ENCODE results near the gene PSMC5. TPM values are rescaled to one million over a fixed set of nuclear protein-coding genes. Genes with fewer than 3 reads are reported as not detected.
"Not testable (repeated sequence)": the region's sequence is repeated elsewhere in the genome, so short reads cannot be mapped to it uniquely, and the experiment has no call there.

Gene PSMC5
- polyA plus RNA-seq, 4 donors = 179 to 189 (median 184) TPM

DNA sequence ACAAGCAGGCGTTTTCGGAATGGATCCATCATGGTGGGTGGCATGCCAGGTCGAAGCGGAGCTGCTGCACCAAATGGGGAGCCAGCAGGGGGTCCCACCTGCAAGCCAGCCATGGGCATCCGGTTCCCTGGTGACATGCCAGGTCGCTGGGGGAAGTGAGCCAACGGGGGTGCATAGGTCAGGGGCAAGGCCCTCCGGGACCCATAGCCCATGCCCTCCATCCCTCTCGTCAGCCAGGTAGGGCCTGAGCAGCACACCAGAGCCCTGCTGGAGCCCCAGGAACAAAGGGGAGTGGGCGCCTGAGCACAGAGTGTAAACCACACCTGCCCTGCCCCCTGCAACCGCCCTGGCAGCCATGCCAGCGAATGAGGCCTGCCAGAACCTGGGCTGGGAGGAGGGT is 10.2 kb downstream of the PSMC5 start:
- DNase-seq (ENCODE audit: low read depth in 4 of 4, low spot score in 3 of 4) = no peak

DNA sequence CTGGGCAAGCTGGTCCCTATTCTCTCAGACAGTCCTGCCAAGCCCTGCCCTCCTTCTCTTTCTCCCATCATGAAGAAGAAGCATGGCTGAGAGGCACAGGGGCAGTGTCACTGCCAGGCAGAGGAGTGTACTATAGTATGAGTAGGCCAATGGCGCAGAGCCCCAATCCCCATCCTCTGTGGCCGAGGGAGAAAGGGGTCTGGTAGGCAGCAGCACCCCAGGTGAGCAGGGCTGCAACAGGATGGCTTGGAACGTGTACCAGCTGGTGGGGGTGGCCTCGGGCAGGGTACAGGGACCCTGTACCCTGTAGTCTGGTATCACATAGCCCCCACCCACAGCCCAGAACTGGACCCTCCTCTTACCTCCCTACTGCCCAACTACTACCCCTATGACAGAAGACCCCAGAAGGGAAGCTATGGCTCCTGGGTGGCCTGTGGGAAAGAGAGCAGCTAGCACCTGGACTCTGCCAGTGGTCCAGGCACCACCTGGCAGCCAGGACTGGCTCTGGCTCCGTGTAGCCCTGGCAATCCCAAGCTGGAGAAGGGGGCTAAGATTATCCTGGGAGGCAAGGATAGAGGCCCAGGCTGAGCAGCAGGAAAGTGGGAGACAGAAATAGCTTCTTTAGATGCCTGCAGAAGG is 10.8 kb downstream of the PSMC5 start:
- DNase-seq (ENCODE audit: low read depth in 4 of 4, low spot score in 3 of 4) = no peak

- peak in 1 of 4 donors; percentile 35 for DNase-seq (ENCODE audit: low read depth in 4 of 4, low spot score in 3 of 4)
Observed at GRCh38 chr17:63838631-63839171, 11.5 kb downstream of the PSMC5 start.

DNA sequence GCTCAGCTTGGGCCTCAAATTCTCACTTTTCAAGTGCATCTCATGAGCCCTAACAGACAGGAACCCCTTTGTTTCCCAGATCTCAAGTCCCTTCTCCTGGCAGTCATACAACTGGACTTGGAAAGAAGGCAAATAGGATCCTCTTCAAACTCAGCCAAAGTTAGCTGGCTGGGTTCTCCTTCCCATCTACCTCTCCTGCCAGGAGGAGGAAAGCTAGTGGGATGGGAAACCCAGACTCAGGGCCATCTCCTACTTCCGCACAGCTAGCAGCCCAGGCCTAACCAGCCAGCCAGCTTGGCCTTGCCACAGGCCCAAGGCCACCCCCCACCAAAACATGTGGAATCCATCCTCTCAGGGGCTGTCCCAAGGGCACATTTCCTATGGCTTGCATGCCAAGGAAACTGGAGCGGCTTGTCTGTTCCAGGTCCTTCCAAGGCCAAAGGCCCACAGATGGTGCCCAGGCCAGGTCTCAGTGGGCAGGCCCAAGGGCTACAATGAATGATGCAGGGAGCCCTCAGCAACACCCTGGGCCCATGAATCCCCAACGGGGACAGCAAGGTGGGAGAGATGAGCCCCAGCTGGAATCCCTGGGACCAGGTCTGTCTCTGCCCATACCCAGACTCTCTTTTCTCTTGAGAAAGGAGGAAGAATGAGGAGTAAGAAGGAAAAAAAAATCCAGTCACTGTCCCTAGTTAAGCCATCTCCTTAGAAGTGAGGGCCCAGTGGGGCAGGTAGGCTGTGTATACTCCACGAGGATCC is 13.5 kb downstream of the PSMC5 start:
- no peak for DNase-seq (ENCODE audit: low read depth in 4 of 4, low spot score in 3 of 4)

DNA sequence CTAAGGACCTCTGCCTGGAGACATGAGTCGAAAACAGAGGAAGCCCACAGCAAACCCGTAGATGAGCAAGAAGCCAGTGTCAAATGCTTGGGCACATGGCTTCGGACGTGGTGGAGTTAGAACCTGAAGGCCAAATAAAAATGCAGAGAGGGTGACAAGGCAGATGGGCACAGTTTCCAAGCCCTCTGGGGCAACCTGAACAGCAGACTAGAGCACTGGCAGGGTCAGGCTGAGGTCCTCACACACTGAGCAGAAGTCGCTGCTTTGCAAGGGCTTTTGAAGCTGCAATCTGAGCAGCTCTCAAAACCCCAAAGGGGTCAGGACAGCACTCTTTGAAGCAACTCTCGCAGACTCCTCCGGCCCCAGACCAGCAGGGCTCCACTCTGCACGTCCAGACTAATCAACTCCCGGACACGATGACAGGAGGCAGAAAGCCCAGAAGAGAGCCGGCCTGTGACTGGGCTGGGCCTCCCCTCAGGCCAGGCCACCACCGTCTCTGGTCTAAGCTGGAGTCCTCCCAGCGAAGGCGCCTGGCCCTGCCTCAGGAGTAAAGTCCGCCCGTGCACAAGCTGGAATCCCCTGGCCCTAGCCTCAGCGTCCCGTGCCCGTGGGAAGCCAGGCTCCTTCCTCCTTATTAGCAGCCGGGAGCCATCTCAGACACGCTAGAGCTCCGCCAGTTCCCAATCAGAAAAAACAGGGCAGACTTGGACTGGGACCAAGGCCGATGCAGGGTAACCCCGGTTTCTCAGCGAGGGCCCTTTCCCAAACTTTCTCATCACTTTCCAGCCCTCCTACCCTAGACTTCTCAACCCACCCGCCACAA is 14.3 kb downstream of the PSMC5 start:
- peak in 1 of 4 donors; percentile 16 for DNase-seq (ENCODE audit: low read depth in 4 of 4, low spot score in 3 of 4)

- no peak for DNase-seq (ENCODE audit: low read depth in 4 of 4, low spot score in 3 of 4)
Observed at GRCh38 chr17:63842173-63842539, 14.9 kb downstream of the PSMC5 start.

GRCh38 chr17:63842540-63843386 is 15.5 kb downstream of the PSMC5 start, which contains the start of gene SMARCD2:
TSS of gene SMARCD2 (minus strand) at chr17:63842685. CDS start at chr17:63842674, 11 bp downstream.
- DNase-seq (ENCODE audit: low read depth in 4 of 4, low spot score in 3 of 4) = peak; percentile 94 to 98 (median 97)

GRCh38 chr17:63843387-63843888 is 16.2 kb downstream of the PSMC5 start:
- DNase-seq (ENCODE audit: low read depth in 4 of 4, low spot score in 3 of 4) = peak in 1 of 4 donors; percentile 16

GRCh38 chr17:63843910-63844677 is 16.9 kb downstream of the PSMC5 start:
- DNase-seq (ENCODE audit: low read depth in 4 of 4, low spot score in 3 of 4) = no peak

DNA sequence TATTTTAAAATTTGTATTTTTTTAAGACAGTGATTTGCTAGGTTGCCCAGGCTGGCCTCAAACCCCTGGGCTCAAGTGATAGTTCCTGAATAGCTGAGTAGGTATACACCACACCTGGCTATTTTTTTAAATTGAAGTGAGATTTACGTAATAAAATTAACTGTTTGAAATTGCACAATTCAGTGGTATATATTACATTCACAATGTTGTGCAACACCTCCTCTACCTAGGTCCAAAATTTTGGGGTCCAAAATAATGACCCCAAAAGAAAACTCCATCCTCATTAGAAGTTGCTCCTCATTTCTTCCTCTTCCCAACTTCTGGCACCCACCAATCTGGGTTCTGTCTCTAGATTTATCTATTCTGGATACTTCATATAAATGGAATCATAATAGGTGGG is 18.3 kb downstream of the PSMC5 start:
- DNase-seq (ENCODE audit: low read depth in 4 of 4, low spot score in 3 of 4) = no peak

DNA sequence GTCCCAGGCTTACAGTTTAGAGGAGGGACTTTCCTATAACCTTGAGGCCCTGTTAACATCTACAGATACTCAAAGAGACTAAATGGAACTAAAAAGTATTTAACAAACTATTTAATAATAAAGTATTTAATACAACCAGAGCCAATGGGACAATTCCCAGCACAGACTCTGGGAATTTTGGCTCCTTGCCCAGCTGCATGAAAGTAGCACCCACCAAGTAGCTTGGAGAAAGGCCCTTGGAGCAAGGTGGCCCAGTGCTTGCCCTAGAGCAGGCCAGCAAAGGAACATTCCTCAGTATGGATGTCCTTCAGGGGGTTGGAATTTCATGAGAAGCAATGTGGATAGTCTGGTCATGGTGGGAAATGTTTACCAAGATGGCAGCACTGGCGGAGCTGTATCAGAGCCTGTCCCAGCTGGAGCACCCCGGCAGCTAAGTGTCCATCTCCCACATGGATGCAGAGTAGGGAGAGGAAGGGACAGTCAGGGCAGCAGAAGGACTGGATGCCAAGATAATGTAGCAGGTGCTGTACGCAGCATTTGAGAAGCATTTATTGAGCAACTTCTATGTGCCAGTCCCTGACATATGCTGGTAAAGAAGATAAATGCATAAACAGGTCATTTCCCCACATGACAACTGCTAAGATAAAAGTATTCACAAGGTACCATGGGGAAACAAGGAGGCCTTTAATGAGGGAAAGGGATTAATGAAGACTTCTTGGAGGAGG is 20.5 kb downstream of the PSMC5 start:
- DNase-seq (ENCODE audit: low read depth in 4 of 4, low spot score in 3 of 4) = no peak

DNA sequence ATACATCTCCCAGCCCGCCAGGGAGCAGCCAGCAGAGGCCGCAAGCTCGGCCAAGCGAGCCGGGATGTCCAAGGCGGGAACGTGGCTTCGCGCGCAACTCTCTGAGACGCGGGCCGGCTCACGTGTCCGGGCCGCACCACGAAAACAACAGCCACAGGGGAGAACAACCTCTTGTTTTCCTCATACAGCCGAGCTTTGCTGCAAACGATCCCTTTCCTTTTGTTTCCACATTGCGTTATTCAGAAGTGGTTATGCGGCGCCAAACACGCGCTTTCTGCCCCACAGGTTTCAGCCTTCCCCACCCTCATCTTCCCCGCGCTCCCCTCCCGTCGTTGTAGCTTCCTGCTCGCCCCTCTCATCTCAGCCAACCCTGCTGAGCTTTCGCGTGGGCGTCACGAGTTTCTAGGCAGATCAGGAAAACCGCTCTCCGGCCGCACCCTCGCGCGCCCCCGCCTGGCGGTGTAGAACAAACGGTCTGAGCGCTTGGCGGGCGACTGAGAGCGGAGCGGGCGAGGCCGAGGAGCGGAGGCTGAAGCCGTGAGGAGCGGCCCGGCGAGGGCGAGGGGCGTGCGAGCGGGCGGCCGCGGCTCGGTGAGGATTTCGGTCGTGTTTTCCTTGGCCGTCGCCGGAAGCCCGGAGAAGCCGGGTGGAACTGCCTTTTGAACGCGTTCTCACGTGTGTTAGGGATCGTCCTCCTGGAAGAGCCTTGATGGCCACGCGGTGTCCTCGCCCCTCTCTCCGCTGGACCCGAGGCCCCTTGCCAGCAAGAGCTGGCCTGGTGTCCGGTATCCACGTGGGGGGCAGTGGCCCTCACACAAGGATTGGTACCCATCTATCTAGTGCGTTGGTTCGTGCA is 21.8 kb downstream of the PSMC5 start:
- peak in 3 of 4 donors; percentile 64 to 81 (median 75) for DNase-seq (ENCODE audit: low read depth in 4 of 4, low spot score in 3 of 4)

DNA sequence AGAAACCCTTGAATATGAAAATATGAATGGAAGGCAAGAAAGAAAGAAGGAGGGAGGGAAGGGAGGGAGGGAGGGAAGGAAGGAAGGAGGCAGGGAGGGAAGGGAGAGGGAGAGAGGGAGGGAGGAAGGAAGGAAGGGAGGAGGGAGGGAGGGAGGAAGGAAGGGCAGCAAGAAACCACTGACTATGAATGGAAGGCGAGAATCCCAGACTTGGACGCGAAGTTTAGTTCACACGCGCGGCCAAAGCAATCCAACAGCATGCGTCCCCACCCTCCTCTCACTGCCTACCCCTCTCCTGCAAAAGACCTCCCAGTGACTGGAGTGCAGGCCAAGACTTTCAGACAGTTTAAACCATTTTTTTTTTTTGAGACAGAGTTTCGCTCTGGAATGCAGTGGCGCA is 23.2 kb downstream of the PSMC5 start:
- DNase-seq (ENCODE audit: low read depth in 4 of 4, low spot score in 3 of 4) = no peak

- no peak for DNase-seq (ENCODE audit: low read depth in 4 of 4, low spot score in 3 of 4)
Observed at GRCh38 chr17:63853260-63853659, 26.0 kb downstream of the PSMC5 start.

DNA sequence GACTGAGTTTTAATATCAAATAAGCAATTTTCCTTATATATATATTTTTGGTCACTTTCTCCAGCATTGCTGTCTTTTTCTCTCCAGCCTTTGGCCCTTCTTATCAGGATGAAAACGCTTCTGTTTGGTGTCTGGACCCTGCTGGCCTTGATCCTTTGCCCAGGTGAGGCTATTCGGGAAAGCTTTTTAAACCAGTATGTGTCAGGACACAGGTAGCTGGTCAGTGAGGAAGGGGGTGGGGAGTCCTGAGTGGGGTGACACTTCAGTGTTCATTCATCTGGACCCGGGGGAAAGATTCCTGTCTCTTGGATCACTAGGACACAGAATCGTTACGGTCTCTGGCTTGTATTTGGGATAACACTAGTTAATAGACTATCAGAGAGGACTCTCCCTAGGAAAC is 27.5 kb downstream of the PSMC5 start:
- no peak for DNase-seq (ENCODE audit: low read depth in 4 of 4, low spot score in 3 of 4)

GRCh38 chr17:63855185-63855584 is 28.0 kb downstream of the PSMC5 start:
- DNase-seq (ENCODE audit: low read depth in 4 of 4, low spot score in 3 of 4) = no peak

- DNase-seq (ENCODE audit: low read depth in 4 of 4, low spot score in 3 of 4) = not testable (repeated sequence)
Observed at GRCh38 chr17:63856425-63856824, 29.2 kb downstream of the PSMC5 start.

- DNase-seq (ENCODE audit: low read depth in 4 of 4, low spot score in 3 of 4) = no peak
Observed at GRCh38 chr17:63859257-63859656, 32.0 kb downstream of the PSMC5 start.
